GM23338 (cell line): Measurements from ENCODE around the gene KCNK4. TPM values are rescaled to one million over a fixed set of nuclear protein-coding genes. Genes with fewer than 3 reads are reported as not detected.

Experiments
- ATAC-seq: fragments of 200-7000 bp; cut with Tn5 transposase; 3 replicates; pipeline ENCODE4 v1.9.1; 2020
- DNase-seq: peaks from one replicate; pipeline ENCODE4 v3.0.0-alpha.2; 2015; ENCODE audit warnings: low spot score
- H2AFZ ChIP-seq: fragments of 200-600 bp; sonication (generic); 2 replicates; pipeline ENCODE4 v1.8.0; 2016; ENCODE audit warnings: antibody characterized with exemption, mild to moderate bottlenecking, moderate library complexity
- H3F3A ChIP-seq: fragments of 200-600 bp; sonication (generic); replicated peaks from 2 replicates; pipeline ENCODE4 v1.8.0; 2017; ENCODE audit warnings: antibody characterized with exemption, mixed run types, low read depth
- H3K27ac ChIP-seq: fragments of 200-600 bp; sonication (generic); 2 replicates; pipeline ENCODE4 v1.6.1; 2016; ENCODE audit warnings: low read depth
- H3K27me3 ChIP-seq: fragments of 200-600 bp; sonication (generic); 2 replicates; pipeline ENCODE4 v1.8.0; 2016; ENCODE audit warnings: mild to moderate bottlenecking, mixed run types, moderate library complexity; ENCODE audit not compliant: insufficient read depth
- H3K36me3 ChIP-seq: fragments of 200-600 bp; sonication (generic); 2 replicates; pipeline ENCODE4 v1.8.0; 2016; ENCODE audit warnings: mild to moderate bottlenecking; ENCODE audit not compliant: insufficient read depth
- H3K4me1 ChIP-seq: fragments of 200-600 bp; sonication (generic); 2 replicates; pipeline ENCODE4 v1.8.0; 2016; ENCODE audit warnings: mild to moderate bottlenecking, moderate library complexity; ENCODE audit not compliant: insufficient read depth
- H3K4me2 ChIP-seq: fragments of 200-600 bp; sonication (generic); 2 replicates; pipeline ENCODE4 v1.7.1; 2017; ENCODE audit warnings: mixed run types
- H3K4me3 ChIP-seq: fragments of 200-600 bp; sonication (generic); 2 replicates; pipeline ENCODE4 v1.6.1; 2016; ENCODE audit warnings: mixed run types
- H3K79me2 ChIP-seq: fragments of 200-600 bp; sonication (generic); replicated peaks from 2 replicates; pipeline ENCODE4 v1.8.0; 2017; ENCODE audit warnings: mild to moderate bottlenecking; ENCODE audit not compliant: insufficient read depth
- H3K9me2 ChIP-seq: fragments of 200-600 bp; sonication (generic); 2 replicates; pipeline ENCODE4 v1.8.0; 2017; ENCODE audit not compliant: insufficient read depth
- H4K20me1 ChIP-seq: fragments of 200-600 bp; sonication (generic); replicated peaks from 2 replicates; pipeline ENCODE4 v1.8.0; 2017; ENCODE audit warnings: mild to moderate bottlenecking; ENCODE audit not compliant: insufficient read depth
- H3K27ac Mint-ChIP-seq: 2 replicates; pipeline ENCODE4 v1.8.0; 2020; ENCODE audit warnings: inconsistent platforms, mild to moderate bottlenecking, moderate library complexity, mixed read lengths
- H3K27me3 Mint-ChIP-seq: 3 replicates; pipeline ENCODE4 v1.8.0; 2022; ENCODE audit warnings: low read depth, mild to moderate bottlenecking, moderate library complexity, mixed read lengths, inconsistent platforms; ENCODE audit not compliant: insufficient read depth, poor library complexity
- H3K36me3 Mint-ChIP-seq: 3 replicates; pipeline ENCODE4 v1.8.0; 2021; ENCODE audit warnings: low read depth, mild to moderate bottlenecking, inconsistent platforms, moderate library complexity, mixed read lengths
- H3K4me1 Mint-ChIP-seq: 3 replicates; pipeline ENCODE4 v1.8.0; 2020; ENCODE audit warnings: mild to moderate bottlenecking, inconsistent platforms, mixed read lengths
- H3K4me3 Mint-ChIP-seq: 3 replicates; pipeline ENCODE4 v1.8.0; 2021; ENCODE audit warnings: moderate library complexity, mild to moderate bottlenecking, inconsistent platforms, mixed read lengths
- H3K9me3 Mint-ChIP-seq: 3 replicates; pipeline ENCODE4 v1.8.0; 2020; ENCODE audit warnings: moderate library complexity, mild to moderate bottlenecking, inconsistent platforms, mixed read lengths
- CREB1 ChIP-seq: fragments of 250-450 bp; sonication (Bioruptor Pico); IDR thresholded peaks from 2 replicates; pipeline ENCODE4 v1.5.0; 2020; ENCODE audit warnings: low read depth, mild to moderate bottlenecking, moderate library complexity
- ETS1 ChIP-seq: IDR thresholded peaks from 2 replicates; pipeline ENCODE4 v1.6.1; 2016; ENCODE audit warnings: antibody characterized with exemption
- NANOG ChIP-seq: IDR thresholded peaks from 2 replicates; pipeline ENCODE4 v1.6.1; 2016; ENCODE audit warnings: antibody characterized with exemption, borderline replicate concordance
- POLR2AphosphoS5 ChIP-seq: IDR thresholded peaks from 2 replicates; pipeline ENCODE4 v1.6.1; 2016; ENCODE audit warnings: antibody characterized with exemption, low read depth
- ZNF114 ChIP-seq: fragments of 250-450 bp; sonication (Bioruptor Pico); IDR thresholded peaks from 2 replicates; pipeline ENCODE4 v1.5.0; 2020; ENCODE audit warnings: mild to moderate bottlenecking, moderate library complexity
- polyA plus RNA-seq: library from polyadenylated mRNA; unstranded; fragments of >200 nt; fragmentation: Nextera tagmentation; extraction: Ambion mirVana; gene quantifications from 2 replicates; pipeline ENCODE4 v1.2.1, GENCODE V29; 2016
- total RNA-seq: library from RNA; depleted of rRNA; stranded (reverse); fragments of >200 nt; shearing (Covaris generic); gene quantifications from 2 replicates; pipeline ENCODE4 v1.2.3, GENCODE V29; 2014
- TF ChIP-seq, protein P1 (sequence below), 2 experiments: fragments of 200-600 bp in 1 of 2; sonication (generic) in 1 of 2; conservative IDR thresholded peaks; 2 replicates each; pipeline versions ENCODE4 v1.5.1 to v1.6.1; 2016 to 2017; ENCODE audit warnings: antibody characterized with exemption in 2 of 2, low read depth in 2 of 2, mild to moderate bottlenecking in 2 of 2, moderate library complexity in 1 of 2
- TF ChIP-seq, protein P2 (sequence below): fragments of 250-450 bp; sonication (Bioruptor Pico); IDR thresholded peaks from 2 replicates; pipeline ENCODE4 v1.5.0; 2020; ENCODE audit warnings: mild to moderate bottlenecking, moderate library complexity

The KCNK4 gene
- total and polyA plus RNA-seq, 2 experiments from 2014 or later = 1.0 TPM; not detected in 1

GRCh38 chr11:64263947-64264317, 27.2 kb upstream of the KCNK4 start (continued):
- TF ChIP-seq, protein P1, sequence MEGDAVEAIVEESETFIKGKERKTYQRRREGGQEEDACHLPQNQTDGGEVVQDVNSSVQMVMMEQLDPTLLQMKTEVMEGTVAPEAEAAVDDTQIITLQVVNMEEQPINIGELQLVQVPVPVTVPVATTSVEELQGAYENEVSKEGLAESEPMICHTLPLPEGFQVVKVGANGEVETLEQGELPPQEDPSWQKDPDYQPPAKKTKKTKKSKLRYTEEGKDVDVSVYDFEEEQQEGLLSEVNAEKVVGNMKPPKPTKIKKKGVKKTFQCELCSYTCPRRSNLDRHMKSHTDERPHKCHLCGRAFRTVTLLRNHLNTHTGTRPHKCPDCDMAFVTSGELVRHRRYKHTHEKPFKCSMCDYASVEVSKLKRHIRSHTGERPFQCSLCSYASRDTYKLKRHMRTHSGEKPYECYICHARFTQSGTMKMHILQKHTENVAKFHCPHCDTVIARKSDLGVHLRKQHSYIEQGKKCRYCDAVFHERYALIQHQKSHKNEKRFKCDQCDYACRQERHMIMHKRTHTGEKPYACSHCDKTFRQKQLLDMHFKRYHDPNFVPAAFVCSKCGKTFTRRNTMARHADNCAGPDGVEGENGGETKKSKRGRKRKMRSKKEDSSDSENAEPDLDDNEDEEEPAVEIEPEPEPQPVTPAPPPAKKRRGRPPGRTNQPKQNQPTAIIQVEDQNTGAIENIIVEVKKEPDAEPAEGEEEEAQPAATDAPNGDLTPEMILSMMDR (conservative IDR thresholded peaks at IDR 0.05; ENCODE audit: low read depth in 2 of 2) = no peak

DNA sequence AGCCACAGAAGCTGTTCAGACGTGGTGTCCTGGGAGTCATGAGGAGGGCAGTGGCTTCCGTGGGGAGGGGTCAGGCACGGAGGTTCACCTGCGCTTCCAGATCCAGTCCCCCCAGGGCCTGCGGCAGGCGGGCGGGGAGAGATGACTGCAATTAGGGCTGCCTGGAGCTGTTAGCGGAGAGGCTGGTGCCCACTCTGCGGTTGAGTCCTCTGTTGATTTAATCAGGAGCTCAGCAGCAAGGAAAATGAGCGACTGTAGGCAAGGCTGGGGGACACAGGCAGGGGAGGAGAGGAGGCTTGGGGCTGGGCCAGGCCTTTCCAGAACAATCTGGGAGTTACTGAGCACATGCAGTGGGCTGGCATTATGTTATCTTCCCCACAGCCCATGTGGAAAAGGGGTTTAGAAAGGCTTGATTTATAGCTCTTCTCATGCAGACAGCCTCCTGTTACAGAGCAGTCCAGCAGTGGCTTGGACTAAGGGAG, 26.7 kb upstream of the KCNK4 start:
- ATAC-seq (no peak), DNase-seq (no peak)
- Histone ChIP-seq H3K4me1 (0 out of 2 replicates have a peak, but pooled peaks cover 8% of the 10 kb centered on the region), H3K79me2 (no peaks in the 10 kb centered on the region), H3K36me3 (peaks cover 6% of the 10 kb centered on the region), H3K4me2 (no peak overlapping the region), H3K4me3 (no peak overlapping the region), H3K27me3 (no peaks in the 10 kb centered on the region), H4K20me1 (0 out of 2 replicates have a peak, but pooled peaks cover 4% of the 10 kb centered on the region), H3K27ac (0 out of 2 replicates have a peak overlapping the region, but pooled peaks have one; percentile 32), H3K9me2 (no peaks in the 10 kb centered on the region), H3F3A (peaks cover 17% of the 10 kb centered on the region), H2AFZ (no peak overlapping the region)
- H3K4me3 Mint-ChIP-seq = no peak overlapping the region; the same call in 2 of the 3 replicates
- no peak overlapping the region; the same call in 1 of the 2 replicates for H3K27ac Mint-ChIP-seq
- H3K36me3 Mint-ChIP-seq = peaks cover 70% of the 10 kb centered on the region
- TF ChIP-seq CREB1 (no peak), ZNF114 (CRISPR knock-in tag) (no peak), POLR2AphosphoS5 (no peak), ETS1 (no peak), NANOG (no peak)
- TF ChIP-seq, protein P2, sequence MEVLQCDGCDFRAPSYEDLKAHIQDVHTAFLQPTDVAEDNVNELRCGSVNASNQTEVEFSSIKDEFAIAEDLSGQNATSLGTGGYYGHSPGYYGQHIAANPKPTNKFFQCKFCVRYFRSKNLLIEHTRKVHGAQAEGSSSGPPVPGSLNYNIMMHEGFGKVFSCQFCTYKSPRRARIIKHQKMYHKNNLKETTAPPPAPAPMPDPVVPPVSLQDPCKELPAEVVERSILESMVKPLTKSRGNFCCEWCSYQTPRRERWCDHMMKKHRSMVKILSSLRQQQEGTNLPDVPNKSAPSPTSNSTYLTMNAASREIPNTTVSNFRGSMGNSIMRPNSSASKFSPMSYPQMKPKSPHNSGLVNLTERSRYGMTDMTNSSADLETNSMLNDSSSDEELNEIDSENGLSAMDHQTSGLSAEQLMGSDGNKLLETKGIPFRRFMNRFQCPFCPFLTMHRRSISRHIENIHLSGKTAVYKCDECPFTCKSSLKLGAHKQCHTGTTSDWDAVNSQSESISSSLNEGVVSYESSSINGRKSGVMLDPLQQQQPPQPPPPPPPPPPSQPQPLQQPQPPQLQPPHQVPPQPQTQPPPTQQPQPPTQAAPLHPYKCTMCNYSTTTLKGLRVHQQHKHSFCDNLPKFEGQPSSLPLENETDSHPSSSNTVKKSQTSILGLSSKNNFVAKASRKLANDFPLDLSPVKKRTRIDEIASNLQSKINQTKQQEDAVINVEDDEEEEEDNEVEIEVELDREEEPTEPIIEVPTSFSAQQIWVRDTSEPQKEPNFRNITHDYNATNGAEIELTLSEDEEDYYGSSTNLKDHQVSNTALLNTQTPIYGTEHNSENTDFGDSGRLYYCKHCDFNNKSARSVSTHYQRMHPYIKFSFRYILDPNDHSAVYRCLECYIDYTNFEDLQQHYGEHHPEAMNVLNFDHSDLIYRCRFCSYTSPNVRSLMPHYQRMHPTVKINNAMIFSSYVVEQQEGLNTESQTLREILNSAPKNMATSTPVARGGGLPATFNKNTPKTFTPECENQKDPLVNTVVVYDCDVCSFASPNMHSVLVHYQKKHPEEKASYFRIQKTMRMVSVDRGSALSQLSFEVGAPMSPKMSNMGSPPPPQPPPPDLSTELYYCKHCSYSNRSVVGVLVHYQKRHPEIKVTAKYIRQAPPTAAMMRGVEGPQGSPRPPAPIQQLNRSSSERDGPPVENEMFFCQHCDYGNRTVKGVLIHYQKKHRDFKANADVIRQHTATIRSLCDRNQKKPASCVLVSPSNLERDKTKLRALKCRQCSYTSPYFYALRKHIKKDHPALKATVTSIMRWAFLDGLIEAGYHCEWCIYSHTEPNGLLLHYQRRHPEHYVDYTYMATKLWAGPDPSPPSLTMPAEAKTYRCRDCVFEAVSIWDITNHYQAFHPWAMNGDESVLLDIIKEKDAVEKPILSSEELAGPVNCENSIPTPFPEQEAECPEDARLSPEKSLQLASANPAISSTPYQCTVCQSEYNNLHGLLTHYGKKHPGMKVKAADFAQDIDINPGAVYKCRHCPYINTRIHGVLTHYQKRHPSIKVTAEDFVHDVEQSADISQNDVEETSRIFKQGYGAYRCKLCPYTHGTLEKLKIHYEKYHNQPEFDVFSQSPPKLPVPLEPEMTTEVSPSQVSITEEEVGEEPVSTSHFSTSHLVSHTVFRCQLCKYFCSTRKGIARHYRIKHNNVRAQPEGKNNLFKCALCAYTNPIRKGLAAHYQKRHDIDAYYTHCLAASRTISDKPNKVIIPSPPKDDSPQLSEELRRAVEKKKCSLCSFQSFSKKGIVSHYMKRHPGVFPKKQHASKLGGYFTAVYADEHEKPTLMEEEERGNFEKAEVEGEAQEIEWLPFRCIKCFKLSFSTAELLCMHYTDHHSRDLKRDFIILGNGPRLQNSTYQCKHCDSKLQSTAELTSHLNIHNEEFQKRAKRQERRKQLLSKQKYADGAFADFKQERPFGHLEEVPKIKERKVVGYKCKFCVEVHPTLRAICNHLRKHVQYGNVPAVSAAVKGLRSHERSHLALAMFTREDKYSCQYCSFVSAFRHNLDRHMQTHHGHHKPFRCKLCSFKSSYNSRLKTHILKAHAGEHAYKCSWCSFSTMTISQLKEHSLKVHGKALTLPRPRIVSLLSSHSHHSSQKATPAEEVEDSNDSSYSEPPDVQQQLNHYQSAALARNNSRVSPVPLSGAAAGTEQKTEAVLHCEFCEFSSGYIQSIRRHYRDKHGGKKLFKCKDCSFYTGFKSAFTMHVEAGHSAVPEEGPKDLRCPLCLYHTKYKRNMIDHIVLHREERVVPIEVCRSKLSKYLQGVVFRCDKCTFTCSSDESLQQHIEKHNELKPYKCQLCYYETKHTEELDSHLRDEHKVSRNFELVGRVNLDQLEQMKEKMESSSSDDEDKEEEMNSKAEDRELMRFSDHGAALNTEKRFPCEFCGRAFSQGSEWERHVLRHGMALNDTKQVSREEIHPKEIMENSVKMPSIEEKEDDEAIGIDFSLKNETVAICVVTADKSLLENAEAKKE = no peak
- peaks cover 19% of the 10 kb centered on the region for H3K4me1 Mint-ChIP-seq
- peaks cover 12% of the 10 kb centered on the region for H3K27me3 Mint-ChIP-seq
- no peaks in the 10 kb centered on the region; the same call in 2 of the 3 replicates for H3K9me3 Mint-ChIP-seq
